NCI-H748 (cell line): ENCODE results near the gene KCNG2.
A peak's percentile ranks its signal among the peaks of the same experiment; 100 is the strongest.
"Not testable (repeated sequence)": the region's sequence is repeated elsewhere in the genome, so short reads cannot be mapped to it uniquely, and the experiment has no call there.

Source experiments
- DNase-seq: peaks from one replicate; lab custom pipeline; 2025; ENCODE audit not compliant: unreplicated experiment; lab: John Stamatoyannopoulos, UW

Gene KCNG2

DNA sequence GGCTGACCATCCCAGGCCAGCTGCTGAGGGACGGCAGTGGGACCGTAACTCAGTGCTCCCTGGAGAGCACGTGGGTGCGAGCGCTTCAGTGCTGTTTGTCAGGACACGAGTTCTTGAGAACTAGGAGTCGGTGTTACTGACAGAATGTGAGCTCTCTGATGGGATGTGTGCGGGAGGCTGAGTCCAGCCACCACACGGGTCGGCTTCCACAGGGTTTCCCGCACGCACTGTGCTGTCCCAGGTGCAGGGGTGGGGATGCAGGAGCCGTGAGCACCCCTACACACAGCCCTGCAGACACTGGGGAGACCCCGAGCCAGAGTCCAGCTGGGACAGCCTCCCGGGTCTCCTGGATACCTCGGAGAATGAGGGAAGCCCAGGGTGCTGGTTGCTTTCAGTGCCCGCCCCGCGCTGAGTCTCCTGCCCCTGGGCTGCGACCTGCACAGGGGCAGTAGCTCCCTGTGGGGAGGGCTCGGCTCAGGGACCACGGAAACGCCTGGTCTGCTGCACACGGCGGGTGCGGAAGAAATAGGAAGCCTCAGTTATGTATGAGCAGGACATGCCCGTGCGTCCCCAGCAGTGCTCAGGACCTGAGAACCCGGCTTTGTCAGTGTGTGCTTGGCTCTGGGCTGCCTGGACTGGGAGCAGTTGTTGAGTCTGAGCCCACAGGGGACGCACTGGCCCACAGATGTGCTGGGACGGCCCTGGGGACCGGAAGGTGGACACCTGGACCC, 71.2 kb downstream of the KCNG2 start:
- no peak for DNase-seq

DNA sequence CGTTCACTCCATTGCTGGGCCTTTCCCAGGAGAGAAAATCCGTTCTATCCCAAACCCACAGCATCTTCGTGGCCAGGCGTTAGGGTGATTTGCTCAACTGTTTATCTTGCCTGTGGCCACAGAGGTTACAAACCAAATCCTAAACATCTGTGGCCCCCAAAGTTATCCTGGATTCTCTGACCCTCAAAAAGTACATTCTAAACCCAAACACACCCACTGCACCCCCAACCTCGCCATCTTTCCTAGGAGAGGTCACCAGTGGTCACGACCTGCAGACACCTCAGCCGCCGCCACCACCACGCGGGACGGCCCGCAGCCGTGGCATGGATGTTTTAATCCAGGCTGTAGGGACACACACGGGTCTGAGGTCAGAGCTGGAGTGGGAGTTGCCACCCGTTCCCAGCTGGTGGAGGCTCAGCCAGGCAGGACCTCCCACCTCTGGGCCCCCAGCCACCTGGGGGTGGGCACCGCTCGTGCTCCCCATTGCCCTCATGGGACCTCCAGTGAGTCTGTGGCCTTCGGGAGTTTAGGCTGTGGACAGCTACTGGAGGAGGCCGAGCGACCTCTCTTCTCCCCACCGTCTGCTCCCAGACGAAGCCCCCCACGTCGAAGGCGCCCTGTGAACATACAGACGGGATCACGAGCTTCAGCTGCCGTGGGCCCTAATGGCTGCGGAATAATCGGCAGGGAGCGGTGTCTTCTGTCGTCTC, 72.0 kb downstream of the KCNG2 start:
- no peak for DNase-seq

GRCh38 chr18:79870301-79871025, 72.7 kb downstream of the KCNG2 start:
- no peak for DNase-seq

- no peak for DNase-seq
Observed at GRCh38 chr18:79871026-79871390, 73.3 kb downstream of the KCNG2 start.

- DNase-seq, result no peak
Observed at GRCh38 chr18:79871481-79872091, 73.8 kb downstream of the KCNG2 start.

DNA sequence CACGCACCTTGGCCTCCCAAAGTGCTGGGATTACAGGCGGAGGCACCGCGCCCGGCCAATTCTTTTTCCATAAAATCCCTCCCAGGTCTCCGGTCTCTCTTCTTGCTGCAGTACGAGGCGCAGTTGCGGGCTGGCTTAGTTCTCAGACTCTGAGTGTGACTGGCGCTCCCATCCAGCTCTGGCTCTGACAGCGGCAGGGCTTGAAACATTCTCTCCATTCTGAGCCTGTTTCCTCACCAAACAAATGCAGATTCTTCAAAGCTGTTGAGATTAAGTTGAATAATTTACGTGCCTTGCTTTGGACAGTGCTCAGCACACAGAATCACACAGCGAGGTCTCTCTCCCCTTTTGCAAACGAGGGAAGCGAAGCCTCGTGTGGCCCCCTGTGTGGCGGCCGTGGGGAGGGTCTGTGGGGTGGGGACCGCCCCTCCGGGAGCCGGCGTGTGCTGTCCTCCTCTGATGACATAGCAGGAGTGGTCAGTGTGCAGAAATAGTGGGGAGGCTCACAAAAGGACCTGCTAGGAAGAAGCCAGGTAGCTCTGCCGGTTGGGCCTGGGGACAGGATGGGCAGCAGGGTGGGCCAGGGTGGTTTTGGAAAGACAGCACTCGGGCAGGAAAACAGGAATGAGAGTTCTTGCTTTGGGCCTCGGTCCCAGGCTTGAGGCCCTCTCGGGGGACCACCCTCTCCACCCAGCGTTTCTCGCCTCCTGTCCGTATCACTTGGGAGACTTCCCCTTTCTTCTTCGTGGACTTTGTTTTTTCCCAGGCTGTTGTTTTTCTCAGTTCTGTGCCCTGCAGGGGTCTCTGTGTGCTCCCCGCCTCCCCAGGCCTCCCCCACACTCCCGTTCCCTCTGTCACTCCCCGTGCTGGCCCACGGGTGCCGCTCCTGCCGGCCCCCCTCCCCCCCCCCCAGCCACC, 75.0 kb downstream of the KCNG2 start:
- no peak for DNase-seq

- DNase-seq, result no peak
Observed at GRCh38 chr18:79873449-79874110, 75.8 kb downstream of the KCNG2 start.

DNA sequence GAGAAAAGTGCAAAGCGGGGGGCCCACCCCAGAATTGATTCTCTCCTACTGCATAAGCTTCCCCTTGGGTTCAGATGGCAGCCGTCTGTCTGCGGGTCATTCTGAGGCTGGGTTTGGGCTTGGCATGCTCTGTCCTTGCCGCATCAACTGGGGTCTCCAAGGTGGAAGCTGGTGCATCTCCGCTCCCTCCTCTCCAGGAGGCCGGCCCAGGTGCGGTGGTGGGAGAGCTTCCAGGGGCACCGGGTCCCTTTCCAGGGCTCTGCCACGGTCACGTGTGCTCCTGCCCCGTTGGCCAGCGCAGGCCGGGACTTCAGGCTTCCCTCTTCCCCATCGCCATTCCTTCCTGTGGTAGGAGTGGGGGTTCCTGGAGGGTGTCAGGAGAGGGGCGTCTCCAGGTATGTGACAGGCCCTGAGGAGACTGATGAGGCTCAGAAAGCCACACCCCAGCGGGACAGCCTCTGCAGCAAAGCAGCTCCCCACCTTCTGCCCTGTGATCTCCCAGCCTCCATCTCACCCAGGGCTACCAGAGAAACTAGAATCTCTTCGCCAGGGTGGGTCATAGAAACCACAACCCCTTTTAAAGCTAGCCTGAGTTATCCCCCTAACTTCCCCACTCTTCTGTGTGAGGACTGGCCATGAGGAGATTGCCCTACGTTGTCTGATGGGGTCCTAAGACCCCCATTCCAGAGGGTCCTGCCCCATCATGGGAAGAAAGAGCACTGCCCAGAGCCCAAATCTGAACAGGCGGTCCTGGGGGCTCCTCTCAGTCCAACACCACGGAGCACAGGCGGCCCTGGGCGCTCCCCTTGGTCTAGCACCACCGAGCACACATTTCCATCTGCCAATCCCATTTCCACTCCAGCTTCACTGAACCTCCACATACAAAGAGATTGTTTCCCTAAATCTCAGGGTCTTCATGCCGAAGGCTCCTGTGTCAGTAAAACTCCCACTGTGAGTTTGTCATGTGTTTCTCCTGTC, 77.1 kb downstream of the KCNG2 start:
- no peak for DNase-seq

DNA sequence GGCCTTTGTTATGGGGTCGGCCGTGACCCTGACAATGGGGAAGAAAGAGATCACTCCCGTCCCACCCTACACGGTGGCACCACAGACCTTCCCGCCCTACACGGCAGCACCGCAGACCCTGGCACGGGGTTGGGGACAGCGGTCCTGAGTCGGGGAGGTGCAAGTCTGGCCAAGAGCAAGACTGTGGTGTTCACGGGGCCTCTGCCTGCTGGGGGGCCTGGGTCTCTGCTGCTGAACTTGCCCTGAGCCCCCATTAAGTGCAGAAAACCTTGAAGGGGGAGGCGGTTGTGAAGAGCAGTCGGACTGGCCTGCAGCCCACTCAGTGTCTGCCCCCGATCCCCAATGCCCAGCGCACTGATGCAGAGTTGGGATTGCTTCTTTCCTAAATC, 77.8 kb downstream of the KCNG2 start:
- DNase-seq, result no peak

DNA sequence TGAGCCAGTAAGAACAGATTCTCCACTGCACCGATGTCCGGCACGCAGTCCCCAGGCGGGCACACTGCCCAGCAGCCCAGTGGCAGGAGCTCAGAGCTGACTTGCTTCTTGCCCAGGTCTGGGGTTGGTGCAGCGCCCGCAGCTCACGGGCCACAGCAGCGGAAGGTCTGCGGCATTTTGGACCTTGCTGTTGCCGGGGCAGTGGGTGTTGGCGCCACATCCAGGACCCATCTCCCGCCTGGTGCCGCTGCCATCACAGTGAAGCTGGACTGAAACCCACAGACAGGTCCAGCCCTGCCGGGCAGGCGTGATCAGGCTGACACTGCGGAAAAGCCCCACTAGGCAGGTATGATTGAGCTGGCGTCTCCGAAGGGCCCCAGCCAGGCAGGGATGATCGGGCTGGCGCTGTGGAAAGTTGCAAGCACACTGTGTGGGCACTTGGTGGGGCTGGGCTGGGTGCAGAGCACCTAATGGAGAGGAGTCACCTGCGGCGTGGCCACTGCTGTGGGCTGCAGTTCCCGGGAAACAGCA, 78.3 kb downstream of the KCNG2 start:
- DNase-seq, result no peak

DNA sequence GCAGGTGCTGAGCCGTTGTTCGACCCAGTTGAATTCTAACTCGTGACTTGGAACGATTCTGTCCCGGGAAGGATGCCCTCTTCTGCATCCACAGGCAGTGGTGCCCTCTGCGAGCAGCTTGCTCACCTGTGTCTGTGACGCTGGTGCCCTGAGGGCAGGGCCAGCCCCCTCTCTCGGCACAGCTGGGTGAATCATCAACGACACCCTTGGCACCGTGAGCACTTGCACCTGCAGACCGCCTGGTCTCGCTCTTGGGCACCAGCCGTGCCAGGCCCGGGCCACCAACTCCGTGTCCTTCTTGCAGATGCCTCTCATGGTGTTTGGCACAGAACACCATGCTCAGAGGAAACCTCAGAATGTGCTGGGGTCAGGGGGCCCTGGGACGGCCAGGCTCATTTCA, 78.8 kb downstream of the KCNG2 start:
- DNase-seq, result no peak

GRCh38 chr18:79877163-79878091, 79.7 kb downstream of the KCNG2 start:
- DNase-seq, result peak; percentile 12

GRCh38 chr18:79878246-79878645, 80.5 kb downstream of the KCNG2 start:
- DNase-seq, result not testable (repeated sequence)

- no peak for DNase-seq
Observed at GRCh38 chr18:79878741-79879378, 81.1 kb downstream of the KCNG2 start.

DNA sequence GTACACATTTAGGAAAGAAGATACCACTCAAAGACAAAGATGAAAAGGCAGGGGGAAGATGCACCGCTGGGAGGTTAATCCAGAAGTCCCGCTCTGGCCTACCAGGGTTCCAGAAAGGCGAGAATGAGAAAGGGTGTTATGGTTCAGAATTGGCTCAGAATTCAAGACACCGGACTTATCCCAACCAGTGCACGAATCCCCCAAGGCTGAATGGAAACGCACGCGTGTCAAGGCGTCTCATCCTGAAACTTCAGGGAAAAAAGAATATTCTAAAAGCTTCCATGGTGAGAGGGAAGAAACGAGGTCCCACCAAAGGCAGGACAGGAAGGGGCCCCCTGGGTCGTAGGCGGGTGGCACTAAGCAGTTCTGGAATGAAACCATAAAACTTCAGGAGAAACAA, 81.8 kb downstream of the KCNG2 start:
- no peak for DNase-seq

- no peak for DNase-seq
Observed at GRCh38 chr18:79881695-79882094, 84.0 kb downstream of the KCNG2 start.
